Retinal pigment epithelial cell (primary cell): ENCODE results near the gene SIK3.
"Not testable (repeated sequence)": the region's sequence is repeated elsewhere in the genome, so short reads cannot be mapped to it uniquely, and the experiment has no call there.

Experiments used
- DNase-seq: peaks from one replicate; pipeline ENCODE4 v3.0.0-alpha.2; 2010; ENCODE audit warnings: low read depth
- H3K4me3 ChIP-seq: 2 replicates; pipeline ENCODE4 v1.5.1; 2011; ENCODE audit warnings: mild to moderate bottlenecking, low read length, control low read depth, moderate library complexity
- TF ChIP-seq, protein P1 (sequence below): conservative IDR thresholded peaks from 2 replicates; pipeline ENCODE4 v1.5.1; 2011; ENCODE audit warnings: low read depth, low read length, control low read depth, inconsistent platforms

The SIK3 gene

DNA sequence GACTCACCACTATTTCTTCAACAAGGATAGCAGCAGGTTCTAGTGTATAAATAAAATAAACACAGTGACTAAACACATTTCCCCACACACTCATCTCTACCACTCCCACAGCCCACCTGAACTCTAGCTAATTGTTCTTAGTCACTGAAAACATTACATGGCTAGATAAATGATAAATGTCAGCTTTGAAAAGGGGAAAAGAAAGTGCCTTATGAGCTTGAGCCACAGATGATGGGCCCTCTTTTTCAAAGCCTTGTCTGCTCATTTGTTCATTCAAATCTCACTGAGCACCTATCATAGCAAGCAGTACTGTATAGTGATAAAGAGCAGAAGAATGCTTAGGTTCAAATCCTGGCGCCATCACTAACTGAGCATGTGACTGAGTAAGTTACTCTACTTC lies 58.3 kb downstream of the SIK3 start:
- DNase-seq, result no peak
- H3K4me3 ChIP-seq, result no peak overlapping the region
- TF ChIP-seq, protein P1, sequence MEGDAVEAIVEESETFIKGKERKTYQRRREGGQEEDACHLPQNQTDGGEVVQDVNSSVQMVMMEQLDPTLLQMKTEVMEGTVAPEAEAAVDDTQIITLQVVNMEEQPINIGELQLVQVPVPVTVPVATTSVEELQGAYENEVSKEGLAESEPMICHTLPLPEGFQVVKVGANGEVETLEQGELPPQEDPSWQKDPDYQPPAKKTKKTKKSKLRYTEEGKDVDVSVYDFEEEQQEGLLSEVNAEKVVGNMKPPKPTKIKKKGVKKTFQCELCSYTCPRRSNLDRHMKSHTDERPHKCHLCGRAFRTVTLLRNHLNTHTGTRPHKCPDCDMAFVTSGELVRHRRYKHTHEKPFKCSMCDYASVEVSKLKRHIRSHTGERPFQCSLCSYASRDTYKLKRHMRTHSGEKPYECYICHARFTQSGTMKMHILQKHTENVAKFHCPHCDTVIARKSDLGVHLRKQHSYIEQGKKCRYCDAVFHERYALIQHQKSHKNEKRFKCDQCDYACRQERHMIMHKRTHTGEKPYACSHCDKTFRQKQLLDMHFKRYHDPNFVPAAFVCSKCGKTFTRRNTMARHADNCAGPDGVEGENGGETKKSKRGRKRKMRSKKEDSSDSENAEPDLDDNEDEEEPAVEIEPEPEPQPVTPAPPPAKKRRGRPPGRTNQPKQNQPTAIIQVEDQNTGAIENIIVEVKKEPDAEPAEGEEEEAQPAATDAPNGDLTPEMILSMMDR, result no peak

DNA sequence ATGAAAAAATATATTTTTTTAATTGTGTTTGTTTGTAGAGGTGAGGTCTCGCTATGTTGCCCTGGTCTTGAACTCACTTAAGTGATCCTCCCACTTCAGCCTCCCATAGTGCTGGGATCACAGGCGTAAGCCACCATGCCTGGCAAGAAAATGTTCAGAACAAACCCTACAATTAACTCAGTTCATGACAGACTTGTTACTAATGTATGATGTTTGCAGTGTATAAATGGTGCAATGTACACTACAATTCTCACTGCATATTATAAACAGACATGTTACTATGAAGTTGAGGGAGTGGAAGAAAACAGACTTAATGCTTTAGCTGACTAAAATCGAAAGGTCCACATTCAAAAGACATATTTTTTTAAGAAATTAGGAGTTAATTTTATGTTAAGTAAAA lies 59.0 kb downstream of the SIK3 start:
- TF ChIP-seq, protein P1, result no peak
- no peak overlapping the region for H3K4me3 ChIP-seq
- DNase-seq, result no peak

DNA sequence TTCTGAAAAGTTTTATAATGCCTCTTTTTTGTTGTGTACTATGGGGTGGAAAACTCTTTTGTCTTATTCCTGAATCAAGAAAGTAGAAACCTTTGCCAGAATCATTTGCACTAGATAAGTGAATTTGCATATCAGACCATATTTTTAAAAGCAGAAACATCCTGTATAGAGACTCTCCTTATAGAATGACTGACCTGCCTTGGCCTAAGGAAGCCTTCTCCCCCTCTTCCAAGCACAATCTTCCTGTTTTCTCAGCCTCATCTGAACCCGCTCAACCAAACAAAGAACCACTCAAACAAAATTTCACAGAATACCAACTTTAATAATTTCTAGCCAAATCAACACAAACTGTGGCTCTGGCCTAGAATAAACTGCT lies 60.3 kb downstream of the SIK3 start:
- no peak overlapping the region for H3K4me3 ChIP-seq
- TF ChIP-seq, protein P1, result no peak
- no peak for DNase-seq

DNA sequence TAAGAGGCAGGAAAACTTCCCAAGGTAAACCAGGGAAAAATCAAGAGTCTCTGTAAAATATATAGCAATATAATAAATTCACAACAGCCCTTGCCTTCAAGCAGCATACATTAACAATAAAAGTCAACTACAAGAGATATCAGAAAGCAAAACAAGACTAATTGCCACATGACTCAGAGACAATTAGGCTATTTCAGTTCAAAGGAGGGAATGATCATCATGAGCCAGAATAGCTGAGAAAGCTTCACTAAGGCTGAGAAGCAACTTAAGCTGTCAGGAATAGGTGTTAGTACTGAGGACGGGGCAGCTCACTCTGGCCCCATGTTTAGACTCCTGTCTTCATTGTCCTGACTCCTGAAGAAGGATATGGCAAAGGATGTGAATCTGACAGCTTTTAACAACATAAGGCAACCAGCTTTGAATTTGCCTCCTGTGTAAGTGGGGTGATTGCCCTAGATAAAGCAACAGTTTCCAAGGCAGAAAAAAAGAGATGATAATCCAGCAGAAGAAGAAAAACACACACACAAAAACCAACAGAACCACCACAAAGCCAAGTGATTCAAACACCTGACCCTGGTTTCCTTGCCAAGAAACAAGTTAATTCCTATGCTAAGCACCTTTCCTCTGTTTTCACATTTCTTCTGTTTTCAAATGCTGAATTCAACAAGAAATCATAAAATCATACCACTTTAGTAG lies 60.8 kb downstream of the SIK3 start:
- H3K4me3 ChIP-seq, result no peak overlapping the region
- TF ChIP-seq, protein P1, result no peak
- DNase-seq, result peak; percentile 26

DNA sequence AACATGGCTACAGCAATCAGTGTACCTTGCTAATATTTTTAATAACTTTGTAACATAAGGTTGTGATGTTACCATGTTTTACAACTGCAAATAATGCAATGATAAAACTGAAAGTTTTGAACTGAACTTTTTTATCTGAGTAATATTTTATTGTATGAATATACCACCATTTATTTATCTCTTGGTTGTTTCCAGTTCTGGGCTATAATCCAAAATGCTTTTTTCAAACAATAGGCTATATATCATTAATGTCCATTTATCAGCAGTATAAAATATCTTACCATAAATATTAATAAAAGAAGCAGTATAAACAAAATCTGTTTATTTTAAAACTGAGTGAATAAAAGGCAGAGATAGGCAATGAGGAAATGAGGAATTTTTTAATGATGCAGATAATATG lies 63.3 kb downstream of the SIK3 start:
- no peak for DNase-seq
- H3K4me3 ChIP-seq, result no peak overlapping the region
- TF ChIP-seq, protein P1, result no peak

DNA sequence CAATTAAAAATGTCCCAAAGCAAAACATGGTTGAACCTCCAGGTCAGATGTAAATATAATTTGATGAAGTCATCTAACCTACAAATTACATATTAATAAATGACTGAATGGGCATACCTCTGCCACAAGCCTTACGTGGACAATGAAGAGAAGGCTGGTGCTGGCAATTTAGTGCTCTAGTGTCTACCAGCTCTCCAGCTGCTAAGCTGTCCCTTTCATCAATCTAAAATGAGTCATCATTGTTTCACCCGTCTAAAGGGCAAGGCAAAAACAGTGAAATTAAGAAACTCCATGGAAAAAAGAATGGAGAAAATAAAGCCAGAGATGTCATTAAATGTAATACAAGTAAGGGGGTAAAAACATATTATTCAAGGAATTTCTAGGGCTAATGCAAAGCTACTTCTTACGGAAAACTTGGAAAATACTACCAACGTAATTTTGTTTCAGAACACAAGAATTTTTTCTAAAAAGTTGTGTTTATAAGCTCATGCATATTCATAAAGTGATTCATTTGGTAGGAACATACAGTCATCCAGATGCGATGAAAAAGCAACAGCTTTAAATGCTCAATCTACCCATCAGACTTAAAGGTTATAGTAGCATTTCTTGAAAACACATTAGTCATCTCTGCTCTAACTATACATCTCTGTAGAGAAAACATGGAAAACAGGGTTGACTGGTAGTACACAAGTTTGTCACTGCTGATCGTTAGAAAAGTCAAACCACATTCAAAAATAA lies 71.5 kb downstream of the SIK3 start:
- DNase-seq, result no peak
- TF ChIP-seq, protein P1, result no peak
- H3K4me3 ChIP-seq, result no peak overlapping the region

DNA sequence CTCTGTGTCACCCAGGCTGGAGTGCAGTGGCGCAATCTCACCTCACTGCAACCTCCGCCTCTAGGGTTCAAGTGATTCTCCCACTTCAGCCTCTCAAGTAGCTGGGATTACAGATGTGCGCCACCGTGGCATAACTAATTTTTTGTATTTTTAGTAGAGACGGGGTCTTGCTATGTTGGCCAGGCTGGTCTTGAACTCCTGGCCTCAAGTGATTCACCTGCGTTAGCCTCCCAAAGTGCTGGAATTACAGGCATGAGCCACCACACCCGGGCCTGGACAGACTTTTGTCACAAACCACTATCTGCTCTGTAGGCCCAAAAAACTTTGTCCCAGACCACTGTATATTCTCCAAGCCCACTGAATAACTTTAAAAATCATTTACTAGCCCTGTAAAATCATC lies 74.5 kb downstream of the SIK3 start:
- DNase-seq, H3K4me3 ChIP-seq: not testable (repeated sequence)
